OCI-LY1 (cell line): ENCODE measurements around the gene L3MBTL3.
"Not testable (repeated sequence)": the region's sequence is repeated elsewhere in the genome, so short reads cannot be mapped to it uniquely, and the experiment has no call there.

Experiments used
- CTCF ChIP-seq: fragments of 200-600 bp; sonication (generic), shearing (Covaris generic); IDR thresholded peaks from 2 replicates; pipeline ENCODE4 v1.5.1; 2017; ENCODE audit warnings: mild to moderate bottlenecking, antibody characterized with exemption, low read length, moderate library complexity, mixed read lengths
- EZH2 ChIP-seq: fragments of 200-600 bp; sonication (generic), shearing (Covaris generic); IDR thresholded peaks from 2 replicates; pipeline ENCODE4 v1.8.0; 2017; ENCODE audit warnings: borderline replicate concordance, mixed run types, mild to moderate bottlenecking, antibody characterized with exemption, low read length, moderate library complexity, mixed read lengths

- TF ChIP-seq CTCF, EZH2: not testable (repeated sequence)
These were observed 130.6 kb downstream of the L3MBTL3 start for GRCh38 chr6:130149016-130149415.
